ENCODE data around the gene SNRK. TPM values are rescaled to one million over a fixed set of nuclear protein-coding genes. Genes with fewer than 3 reads are reported as not detected.

SNRK gene
- total RNA-seq, 1 experiment from 2014 or later, result 16.6 TPM

GRCh38 chr3:43378066-43378935 is 92.0 kb downstream of the SNRK start:
- Mint-ChIP-seq H3K36me3 (ENCODE audit: insufficient read depth, unreplicated experiment) (no peaks in the 10 kb centered on the region), H3K4me1 (ENCODE audit: insufficient read depth, unreplicated experiment) (no peaks in the 10 kb centered on the region), H3K4me3 (ENCODE audit: unreplicated experiment) (no peak overlapping the region), H3K9me3 (ENCODE audit: unreplicated experiment) (no peaks in the 10 kb centered on the region), H3K27ac (ENCODE audit: low read depth, unreplicated experiment) (no peak overlapping the region), H3K27me3 (ENCODE audit: insufficient read depth, unreplicated experiment) (no peaks in the 10 kb centered on the region)
- TF ChIP-seq CTCF (IDR thresholded peaks at IDR 0.05; ENCODE audit: unreplicated experiment), result peak; percentile 44
- DNase-seq (ENCODE audit: unreplicated experiment), result peak; percentile 63
- BruUV-seq (replicated peaks), result no TSS peak
- intact Hi-C loops (cut with micrococcal nuclease), result loop anchor here (1.0 to 10.0 kb wide), 3 partner anchors 116 to 216 kb away; no protein-coding TSS in a partner anchor
- POLR2A ChIA-PET, result interaction anchor here (0.6 kb wide), 1 partner anchor 23 kb away, joined by 4 read pairs; no protein-coding TSS in a partner anchor
- CTCF ChIA-PET, result interaction anchor here (0.5 to 5.6 kb wide), 8 partner anchors 17 to 417 kb away, joined by 3 to 35 read pairs (median 3); no protein-coding TSS in a partner anchor

DNA sequence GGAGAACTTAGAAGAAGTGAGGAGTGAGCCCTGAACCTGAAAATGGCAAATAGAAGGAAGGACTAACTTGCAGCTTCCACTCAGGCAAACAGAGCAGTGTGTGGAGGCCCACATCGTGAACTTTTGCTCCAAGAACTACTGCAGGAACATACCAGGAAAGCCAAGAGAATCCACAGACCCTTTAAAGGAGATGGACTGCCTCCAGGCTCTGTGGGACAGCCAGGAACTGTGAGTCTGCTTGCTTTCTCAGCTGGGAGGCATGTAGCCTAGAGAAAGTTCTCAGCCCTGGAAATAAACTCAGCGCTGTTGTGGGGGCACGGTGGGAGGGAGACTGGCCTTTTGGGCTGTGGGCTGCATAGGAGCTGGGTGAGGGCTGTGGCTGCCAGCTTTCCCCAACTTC is 93.0 kb downstream of the SNRK start:
- Mint-ChIP-seq H3K27me3 (ENCODE audit: insufficient read depth, unreplicated experiment) (no peaks in the 10 kb centered on the region), H3K9me3 (ENCODE audit: unreplicated experiment) (no peaks in the 10 kb centered on the region), H3K4me1 (ENCODE audit: insufficient read depth, unreplicated experiment) (no peaks in the 10 kb centered on the region), H3K27ac (ENCODE audit: low read depth, unreplicated experiment) (no peak overlapping the region), H3K4me3 (ENCODE audit: unreplicated experiment) (no peak overlapping the region), H3K36me3 (ENCODE audit: insufficient read depth, unreplicated experiment) (no peaks in the 10 kb centered on the region)
- CTCF ChIA-PET, result interaction anchor here (0.7 to 5.6 kb wide), 4 partner anchors 32 to 418 kb away, joined by 3 to 35 read pairs (median 4); no protein-coding TSS in a partner anchor
- POLR2A ChIA-PET, result interaction anchor here (0.6 to 1.0 kb wide), 3 partner anchors 24 to 103 kb away, joined by 3 to 4 read pairs (median 3); no protein-coding TSS in a partner anchor
- DNase-seq (ENCODE audit: unreplicated experiment), result no peak
- no peak for TF ChIP-seq CTCF (IDR thresholded peaks at IDR 0.05; ENCODE audit: unreplicated experiment)
- BruUV-seq (replicated peaks), result no TSS peak
- intact Hi-C loops (cut with micrococcal nuclease), result loop anchor here (10.0 kb wide), 1 partner anchor 115 kb away; no protein-coding TSS in a partner anchor

GRCh38 chr3:43388175-43388574 is 101.8 kb downstream of the SNRK start:
- TF ChIP-seq CTCF (IDR thresholded peaks at IDR 0.05; ENCODE audit: unreplicated experiment), result no peak
- H3K27ac Mint-ChIP-seq (ENCODE audit: low read depth, unreplicated experiment), result no peak overlapping the region
- no peaks in the 10 kb centered on the region for H3K9me3 Mint-ChIP-seq (ENCODE audit: unreplicated experiment)
- no peaks in the 10 kb centered on the region for H3K36me3 Mint-ChIP-seq (ENCODE audit: insufficient read depth, unreplicated experiment)
- no peaks in the 10 kb centered on the region for H3K27me3 Mint-ChIP-seq (ENCODE audit: insufficient read depth, unreplicated experiment)
- BruUV-seq (replicated peaks), result no TSS peak
- peaks cover 12% of the 10 kb centered on the region for H3K4me1 Mint-ChIP-seq (ENCODE audit: insufficient read depth, unreplicated experiment)
- no peak overlapping the region for H3K4me3 Mint-ChIP-seq (ENCODE audit: unreplicated experiment)
- ChIA-PET CTCF (no interaction called here), POLR2A (interaction anchor here (0.5 kb wide), 1 partner anchor 8 kb away, joined by 3 read pairs; no protein-coding TSS in a partner anchor)
- DNase-seq (ENCODE audit: unreplicated experiment), result no peak
- intact Hi-C loops (cut with micrococcal nuclease), result no loop called here

GRCh38 chr3:43388915-43389314 is 102.6 kb downstream of the SNRK start:
- no peak overlapping the region for H3K4me3 Mint-ChIP-seq (ENCODE audit: unreplicated experiment)
- H3K4me1 Mint-ChIP-seq (ENCODE audit: insufficient read depth, unreplicated experiment), result peaks cover 12% of the 10 kb centered on the region
- H3K36me3 Mint-ChIP-seq (ENCODE audit: insufficient read depth, unreplicated experiment), result no peaks in the 10 kb centered on the region
- no TSS peak for BruUV-seq (replicated peaks)
- POLR2A ChIA-PET, result interaction anchor here (0.7 kb wide), 1 partner anchor 93 kb away, joined by 3 read pairs; no protein-coding TSS in a partner anchor
- no peaks in the 10 kb centered on the region for H3K9me3 Mint-ChIP-seq (ENCODE audit: unreplicated experiment)
- no peak for DNase-seq (ENCODE audit: unreplicated experiment)
- peak overlapping the region; percentile 86 for H3K27ac Mint-ChIP-seq (ENCODE audit: low read depth, unreplicated experiment)
- intact Hi-C loops (cut with micrococcal nuclease), result no loop called here
- no peaks in the 10 kb centered on the region for H3K27me3 Mint-ChIP-seq (ENCODE audit: insufficient read depth, unreplicated experiment)
- TF ChIP-seq CTCF (IDR thresholded peaks at IDR 0.05; ENCODE audit: unreplicated experiment), result no peak
- CTCF ChIA-PET, result interaction anchor here (0.6 kb wide), 1 partner anchor 227 kb away, joined by 3 read pairs; no protein-coding TSS in a partner anchor
